ENCODE measurements around the gene DYSF.

DNA sequence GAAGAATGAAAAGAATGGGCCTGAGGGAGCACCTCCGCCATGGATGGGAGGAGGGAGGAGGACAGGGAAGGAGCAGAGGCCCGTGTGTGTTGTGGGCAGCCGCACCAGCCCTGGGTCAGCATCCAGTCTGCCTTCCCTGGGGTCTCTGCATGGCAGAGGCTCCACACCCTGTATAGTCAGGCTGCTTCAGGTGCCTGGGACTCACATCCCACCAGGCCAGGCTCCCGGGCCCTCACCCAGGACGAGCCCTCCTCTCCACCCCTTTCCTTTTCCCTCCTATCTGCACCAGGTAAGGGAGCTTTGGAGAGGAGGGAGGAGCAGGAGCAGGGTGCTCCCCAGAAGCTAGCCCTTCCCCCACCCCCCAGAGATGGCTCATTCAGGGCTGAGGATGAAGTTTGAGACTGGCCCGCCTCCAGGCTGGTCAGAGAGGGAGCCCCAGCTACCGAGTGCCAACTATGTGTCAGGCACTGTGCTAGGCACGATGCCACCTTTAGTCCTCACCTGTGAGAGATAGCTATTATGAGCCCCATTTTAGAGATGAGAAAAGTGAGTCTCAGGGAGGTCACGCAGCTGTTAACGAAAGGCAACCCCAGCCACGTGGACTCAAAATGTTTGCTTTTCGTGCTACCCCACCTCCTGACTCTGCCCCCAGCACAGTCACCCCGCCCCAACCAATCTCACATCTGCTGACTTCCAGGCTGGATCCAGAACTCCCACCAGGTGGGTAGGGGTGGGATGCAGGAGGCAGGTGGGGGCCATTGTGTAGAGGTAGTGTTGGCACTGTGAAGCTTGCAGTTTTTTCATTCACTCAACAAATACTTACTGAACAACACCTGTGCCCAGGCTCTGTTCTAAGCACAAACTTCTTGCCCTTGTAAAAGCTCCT lies 242.1 kb downstream of the DYSF start:
- no peak for TF ChIP-seq CTCF (IDR thresholded peaks at IDR 0.05)
- no peak for TF ChIP-seq POLR2A (IDR thresholded peaks at IDR 0.05)

Data from esophagus squamous epithelium (tissue), 4 donors.